ENCODE measurements around the gene MYO7B. TPM values are rescaled to one million over a fixed set of nuclear protein-coding genes. Genes with fewer than 3 reads are reported as not detected.
"Not testable (repeated sequence)": the region's sequence is repeated elsewhere in the genome, so short reads cannot be mapped to it uniquely, and the experiment has no call there.

Gene MYO7B
- total RNA-seq, 6 donors from 2014 or later, result 1.2 to 6.1 (median 3.1) TPM

DNA sequence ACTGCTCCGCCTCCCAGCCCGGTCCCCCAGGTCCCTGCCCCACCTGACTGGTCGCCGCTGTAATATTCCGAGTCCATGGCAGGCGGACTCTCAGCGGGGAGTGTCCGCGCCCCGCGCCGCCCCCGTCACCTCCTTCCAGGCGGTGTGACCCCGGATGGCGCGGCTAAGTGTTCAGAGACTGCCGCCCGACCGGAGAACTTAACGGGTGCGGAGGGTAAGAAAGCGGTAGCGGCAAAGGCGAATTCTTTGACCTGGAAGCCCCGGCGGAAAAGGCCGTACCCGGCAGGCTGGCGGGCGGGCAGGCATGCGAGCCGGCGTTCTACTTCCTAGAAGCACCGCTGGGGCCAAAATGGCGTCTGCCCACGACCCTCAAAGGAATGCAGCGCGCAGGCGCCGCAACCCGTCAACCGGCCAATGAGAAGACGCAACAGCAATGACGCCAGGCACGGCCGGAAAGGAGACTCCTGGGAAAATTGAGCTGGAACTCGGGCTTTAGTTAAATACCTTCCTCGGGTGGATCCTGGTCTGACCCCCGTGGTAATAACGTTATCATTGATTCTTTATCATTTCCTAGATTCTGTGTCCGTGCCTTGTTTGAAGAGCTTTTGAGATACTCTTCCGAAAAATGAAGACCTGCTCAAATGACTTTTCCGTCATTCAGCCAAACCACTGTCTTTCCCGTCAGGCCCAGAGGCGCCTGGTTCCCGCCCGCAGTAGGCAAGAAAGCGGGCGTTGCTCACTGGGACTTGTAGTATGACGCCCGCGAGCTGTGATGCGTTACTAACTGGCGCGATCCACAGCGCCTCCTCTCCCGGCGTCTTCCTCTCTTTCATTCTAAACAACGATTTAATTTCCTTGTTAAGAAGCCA lies 9.1 kb upstream of the MYO7B start, which contains the start of gene IWS1:
Gene IWS1, minus strand, starts transcription at position 358 of the 869 bp plus-strand sequence. Its CDS starts 281 bp downstream, at position 77.
- no peaks in the 10 kb centered on the region for H3K27me3 ChIP-seq
- peaks cover 6 to 32% (median 18%) of the 10 kb centered on the region in 4 donors for H3K4me1 ChIP-seq
- no peaks in the 10 kb centered on the region for H3K9me3 ChIP-seq
- WGBS, 2 donors, result 0 to 1% methylated on average over 26 to 70 of the region's 70 CpGs
- H3K4me3 ChIP-seq, result peak within 1 kb of the TSS; percentile 75 to 84 (median 79)
- peak within 1 kb of the TSS; percentile 92 to 96 (median 96) for H3K27ac ChIP-seq
- peaks cover 0 to 21% (median 12%) of the 10 kb centered on the region in 4 donors for H3K36me3 ChIP-seq
- DNase-seq (peak; percentile 97), ATAC-seq (ENCODE audit: low FRiP score in 2 of 2) (peak; percentile 97 to 98)
- peak in 3 of 4 donors; percentile 80 to 91 (median 84) for TF ChIP-seq POLR2A (IDR thresholded peaks at IDR 0.05)
- TF ChIP-seq POLR2AphosphoS5 (IDR thresholded peaks at IDR 0.05), result peak; percentile 75 to 93
- TF ChIP-seq, protein P1, sequence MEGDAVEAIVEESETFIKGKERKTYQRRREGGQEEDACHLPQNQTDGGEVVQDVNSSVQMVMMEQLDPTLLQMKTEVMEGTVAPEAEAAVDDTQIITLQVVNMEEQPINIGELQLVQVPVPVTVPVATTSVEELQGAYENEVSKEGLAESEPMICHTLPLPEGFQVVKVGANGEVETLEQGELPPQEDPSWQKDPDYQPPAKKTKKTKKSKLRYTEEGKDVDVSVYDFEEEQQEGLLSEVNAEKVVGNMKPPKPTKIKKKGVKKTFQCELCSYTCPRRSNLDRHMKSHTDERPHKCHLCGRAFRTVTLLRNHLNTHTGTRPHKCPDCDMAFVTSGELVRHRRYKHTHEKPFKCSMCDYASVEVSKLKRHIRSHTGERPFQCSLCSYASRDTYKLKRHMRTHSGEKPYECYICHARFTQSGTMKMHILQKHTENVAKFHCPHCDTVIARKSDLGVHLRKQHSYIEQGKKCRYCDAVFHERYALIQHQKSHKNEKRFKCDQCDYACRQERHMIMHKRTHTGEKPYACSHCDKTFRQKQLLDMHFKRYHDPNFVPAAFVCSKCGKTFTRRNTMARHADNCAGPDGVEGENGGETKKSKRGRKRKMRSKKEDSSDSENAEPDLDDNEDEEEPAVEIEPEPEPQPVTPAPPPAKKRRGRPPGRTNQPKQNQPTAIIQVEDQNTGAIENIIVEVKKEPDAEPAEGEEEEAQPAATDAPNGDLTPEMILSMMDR (IDR thresholded peaks at IDR 0.05), result peak in 5 of 6 experiments; percentile 35 to 88 (median 71)
- peak in 2 of 4 donors; percentile 36 to 41 for TF ChIP-seq EP300 (IDR thresholded peaks at IDR 0.05)

DNA sequence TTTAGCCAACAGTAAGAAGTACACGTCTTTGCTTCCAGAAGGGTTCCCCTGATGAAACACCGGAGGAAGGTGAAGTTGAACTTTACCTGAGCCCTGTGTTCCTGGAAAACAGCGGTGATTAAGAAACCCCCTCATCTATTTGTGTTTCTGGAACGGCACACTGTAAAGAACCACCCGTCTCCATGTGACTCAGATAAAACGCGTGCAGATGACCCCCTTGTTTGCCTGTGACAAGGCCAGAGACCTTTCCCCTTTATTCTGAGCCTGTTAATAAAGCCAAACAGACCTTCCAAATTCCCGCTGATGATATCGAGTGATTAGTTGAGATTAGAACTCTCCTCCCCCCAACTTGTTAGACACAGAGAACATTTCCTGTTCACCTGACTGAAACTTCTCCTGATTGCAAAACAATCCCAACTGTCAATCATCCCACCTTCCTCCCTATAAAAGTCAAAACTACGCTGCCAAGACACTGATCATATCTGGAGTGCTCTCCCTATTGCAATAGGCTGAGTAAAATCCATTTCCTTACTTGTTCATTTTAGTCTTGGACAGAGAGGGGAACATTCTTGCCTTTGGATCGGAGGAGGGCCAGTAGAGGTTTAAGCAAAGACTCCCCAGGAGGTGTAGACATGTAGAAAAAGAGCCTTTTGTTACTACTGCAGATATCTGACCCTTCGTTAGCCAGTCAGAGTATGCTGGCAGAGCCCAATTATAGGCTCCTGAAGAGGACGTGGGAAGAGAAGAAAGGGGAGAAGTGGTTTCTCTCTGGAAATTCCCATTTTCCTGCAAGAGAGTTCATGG lies 8.3 kb upstream of the MYO7B start:
- peak overlapping the region; percentile 21 to 82 (median 76) for H3K4me3 ChIP-seq
- H3K4me1 ChIP-seq, result peaks cover 6 to 32% (median 18%) of the 10 kb centered on the region in 4 donors
- DNase-seq (no peak), ATAC-seq (ENCODE audit: low FRiP score in 2 of 2) (peak; percentile 1 to 24)
- H3K36me3 ChIP-seq, result peaks cover 0 to 13% (median 7%) of the 10 kb centered on the region in 4 donors
- 20 to 25% methylated on average over 13 of the region's 13 CpGs for WGBS, 2 donors
- peak overlapping the region; percentile 92 to 96 (median 96) for H3K27ac ChIP-seq
- no peaks in the 10 kb centered on the region for H3K9me3 ChIP-seq
- H3K27me3 ChIP-seq, result no peaks in the 10 kb centered on the region
- TF ChIP-seq, protein P1 (IDR thresholded peaks at IDR 0.05), result no peak
- peak in 1 of 4 donors; percentile 37 for TF ChIP-seq EP300 (IDR thresholded peaks at IDR 0.05)

DNA sequence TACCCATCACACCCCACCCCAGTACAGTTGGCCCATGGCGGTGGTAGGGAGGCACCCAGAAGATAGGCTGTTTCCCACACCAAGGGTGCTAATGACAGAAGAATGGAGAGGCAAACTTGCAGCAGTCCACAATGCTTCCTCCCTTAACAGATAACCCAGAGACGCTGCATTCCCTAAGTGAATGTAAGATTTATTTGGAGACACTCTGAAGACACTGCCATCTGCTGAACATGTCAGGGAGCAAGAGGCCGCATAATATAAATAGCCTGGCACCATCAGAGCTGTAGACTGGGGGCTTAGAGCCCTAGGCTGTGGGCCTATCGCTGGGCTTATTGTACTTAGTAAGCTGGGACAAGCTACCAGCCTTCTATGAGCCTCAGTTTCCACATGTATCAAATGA lies 7.0 kb upstream of the MYO7B start:
- WGBS, 2 donors, result 68 to 70% methylated on average over 3 to 4 of the region's 4 CpGs
- ATAC-seq (ENCODE audit: low FRiP score in 2 of 2), result no peak
- H3K4me3 ChIP-seq, result no peak overlapping the region
- peaks cover 6 to 27% (median 18%) of the 10 kb centered on the region in 4 donors for H3K4me1 ChIP-seq
- no peak overlapping the region for H3K27ac ChIP-seq
- peaks cover 0 to under 1% (median 0%) of the 10 kb centered on the region in 4 donors for H3K36me3 ChIP-seq
- TF ChIP-seq POLR2A (IDR thresholded peaks at IDR 0.05) (no peak), EP300 (IDR thresholded peaks at IDR 0.05) (no peak), POLR2AphosphoS5 (IDR thresholded peaks at IDR 0.05) (no peak)
- TF ChIP-seq, protein P1 (IDR thresholded peaks at IDR 0.05), result no peak
- no peak for DNase-seq
- H3K9me3 ChIP-seq, result no peaks in the 10 kb centered on the region
- no peaks in the 10 kb centered on the region for H3K27me3 ChIP-seq

DNA sequence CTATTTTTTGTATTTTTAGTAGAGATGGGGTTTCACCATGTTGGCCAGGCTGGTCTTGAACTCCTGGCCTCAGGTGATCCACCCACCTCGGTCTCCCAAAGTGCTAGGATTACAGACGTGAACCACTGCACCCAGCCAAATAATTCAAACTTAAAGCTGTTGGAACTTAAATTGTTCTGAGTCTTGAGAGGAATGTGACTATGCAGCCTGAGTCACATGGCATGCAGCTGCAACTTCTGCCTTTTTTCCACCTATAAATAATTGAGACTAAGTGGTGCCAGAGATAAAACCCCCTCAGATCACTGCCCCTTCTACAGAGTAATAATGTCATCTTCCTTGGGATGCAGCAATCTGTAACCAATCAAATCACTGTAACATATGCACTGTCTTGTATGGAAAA lies 6.1 kb upstream of the MYO7B start:
- not testable (repeated sequence) for H3K36me3 ChIP-seq; H3K27ac ChIP-seq; DNase-seq; ATAC-seq (ENCODE audit: low FRiP score in 2 of 2); H3K27me3 ChIP-seq; H3K4me3 ChIP-seq; H3K9me3 ChIP-seq
- 87 to 97% methylated on average over 2 of the region's 2 CpGs for WGBS, 2 donors
- peaks cover 6 to 18% (median 13%) of the 10 kb centered on the region in 4 donors for H3K4me1 ChIP-seq

Measured in upper lobe of left lung (tissue), 6 donors.